Ascending aorta (tissue), 2 donors: Measurements from ENCODE around the gene GAD1. TPM values are rescaled to one million over a fixed set of nuclear protein-coding genes. Genes with fewer than 3 reads are reported as not detected.

ENCODE experiments used
- DNase-seq, 2 donors: peaks; one replicate each; pipeline ENCODE4 v3.0.0-alpha.2; 2019; ENCODE audit warnings: low spot score in 2 of 2
- H3K27ac ChIP-seq, 2 donors: fragments of 200-600 bp; sonication (generic); one replicate each; pipeline ENCODE4 v1.5.1; 2016 to 2017; ENCODE audit warnings: mild to moderate bottlenecking in 1 of 2
- H3K27me3 ChIP-seq: fragments of 200-600 bp; sonication (generic); one replicate; pipeline ENCODE4 v1.5.1; 2017
- H3K36me3 ChIP-seq, 2 donors: fragments of 200-600 bp; sonication (generic); one replicate each; pipeline ENCODE4 v1.5.1; 2016
- H3K4me1 ChIP-seq, 2 donors: fragments of 200-600 bp; sonication (generic); one replicate each; pipeline ENCODE4 v1.5.1; 2016 to 2017; ENCODE audit warnings: mild to moderate bottlenecking in 1 of 2
- H3K4me3 ChIP-seq, 2 donors: fragments of 200-600 bp; sonication (generic); one replicate each; pipeline ENCODE4 v1.5.1; 2016 to 2017; ENCODE audit warnings: mild to moderate bottlenecking in 1 of 2
- H3K9me3 ChIP-seq, 2 donors: fragments of 200-600 bp; sonication (generic); one replicate each; pipeline ENCODE4 v1.5.1; 2016
- intact Hi-C: fragments of 100-400 bp; cut with DNase I; formaldehyde crosslinking; loops from one replicate; pipeline ENCODE4 v1.15.1; 2023
- total RNA-seq: library from RNA; depleted of rRNA; stranded (reverse); fragments of >200 nt; gene quantifications from one replicate; pipeline ENCODE4 v1.1.0, GENCODE V29; 2016
- TF ChIP-seq, protein P1 (sequence below), 3 experiments: fragments of 200-600 bp in 2 of 3; fragments of 450-650 bp in 1 of 3; sonication (generic) in 2 of 3; IDR thresholded peaks; one replicate each; pipeline ENCODE4 v1.5.1; 2016 to 2019; ENCODE audit warnings: antibody characterized with exemption in 3 of 3, mild to moderate bottlenecking in 1 of 3, moderate library complexity in 1 of 3

The GAD1 gene
- total RNA-seq, 1 donor from 2014 or later: 0.96 TPM

GRCh38 chr2:170827841-170828532, 11.3 kb downstream of the GAD1 start:
- no peak for DNase-seq
- intact Hi-C loops: no loop called here
- Histone ChIP-seq H3K27ac (no peak overlapping the region), H3K4me3 (no peak overlapping the region), H3K4me1 (peaks cover 5 to 7% of the 10 kb centered on the region in 2 donors), H3K9me3 (no peaks in the 10 kb centered on the region), H3K36me3 (no peaks in the 10 kb centered on the region), H3K27me3 (no peaks in the 10 kb centered on the region)
- TF ChIP-seq, protein P1, sequence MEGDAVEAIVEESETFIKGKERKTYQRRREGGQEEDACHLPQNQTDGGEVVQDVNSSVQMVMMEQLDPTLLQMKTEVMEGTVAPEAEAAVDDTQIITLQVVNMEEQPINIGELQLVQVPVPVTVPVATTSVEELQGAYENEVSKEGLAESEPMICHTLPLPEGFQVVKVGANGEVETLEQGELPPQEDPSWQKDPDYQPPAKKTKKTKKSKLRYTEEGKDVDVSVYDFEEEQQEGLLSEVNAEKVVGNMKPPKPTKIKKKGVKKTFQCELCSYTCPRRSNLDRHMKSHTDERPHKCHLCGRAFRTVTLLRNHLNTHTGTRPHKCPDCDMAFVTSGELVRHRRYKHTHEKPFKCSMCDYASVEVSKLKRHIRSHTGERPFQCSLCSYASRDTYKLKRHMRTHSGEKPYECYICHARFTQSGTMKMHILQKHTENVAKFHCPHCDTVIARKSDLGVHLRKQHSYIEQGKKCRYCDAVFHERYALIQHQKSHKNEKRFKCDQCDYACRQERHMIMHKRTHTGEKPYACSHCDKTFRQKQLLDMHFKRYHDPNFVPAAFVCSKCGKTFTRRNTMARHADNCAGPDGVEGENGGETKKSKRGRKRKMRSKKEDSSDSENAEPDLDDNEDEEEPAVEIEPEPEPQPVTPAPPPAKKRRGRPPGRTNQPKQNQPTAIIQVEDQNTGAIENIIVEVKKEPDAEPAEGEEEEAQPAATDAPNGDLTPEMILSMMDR (IDR thresholded peaks at IDR 0.05): no peak

- Histone ChIP-seq H3K4me1 (peaks cover 2 to 5% of the 10 kb centered on the region in 2 donors), H3K27me3 (no peaks in the 10 kb centered on the region), H3K4me3 (no peak overlapping the region), H3K36me3 (no peaks in the 10 kb centered on the region), H3K9me3 (no peaks in the 10 kb centered on the region), H3K27ac (no peak overlapping the region)
- intact Hi-C loops: no loop called here
- no peak for DNase-seq
- TF ChIP-seq, protein P1 (IDR thresholded peaks at IDR 0.05): no peak
Measured at GRCh38 chr2:170828533-170828916, 11.8 kb downstream of the GAD1 start.

GRCh38 chr2:170829036-170829435, 12.3 kb downstream of the GAD1 start:
- Histone ChIP-seq H3K9me3 (no peaks in the 10 kb centered on the region), H3K27ac (no peak overlapping the region), H3K36me3 (no peaks in the 10 kb centered on the region), H3K4me3 (no peak overlapping the region), H3K4me1 (peaks cover 0 to under 1% of the 10 kb centered on the region in 2 donors), H3K27me3 (no peaks in the 10 kb centered on the region)
- intact Hi-C loops: no loop called here
- TF ChIP-seq, protein P1 (IDR thresholded peaks at IDR 0.05): no peak
- no peak for DNase-seq

GRCh38 chr2:170830166-170830565, 13.5 kb downstream of the GAD1 start:
- H3K9me3 ChIP-seq: no peaks in the 10 kb centered on the region
- H3K4me3 ChIP-seq: no peak overlapping the region
- intact Hi-C loops: no loop called here
- DNase-seq: no peak
- H3K27me3 ChIP-seq: no peaks in the 10 kb centered on the region
- no peaks in the 10 kb centered on the region for H3K36me3 ChIP-seq
- H3K27ac ChIP-seq: no peak overlapping the region
- H3K4me1 ChIP-seq: no peaks in the 10 kb centered on the region
- TF ChIP-seq, protein P1 (IDR thresholded peaks at IDR 0.05): no peak

DNA sequence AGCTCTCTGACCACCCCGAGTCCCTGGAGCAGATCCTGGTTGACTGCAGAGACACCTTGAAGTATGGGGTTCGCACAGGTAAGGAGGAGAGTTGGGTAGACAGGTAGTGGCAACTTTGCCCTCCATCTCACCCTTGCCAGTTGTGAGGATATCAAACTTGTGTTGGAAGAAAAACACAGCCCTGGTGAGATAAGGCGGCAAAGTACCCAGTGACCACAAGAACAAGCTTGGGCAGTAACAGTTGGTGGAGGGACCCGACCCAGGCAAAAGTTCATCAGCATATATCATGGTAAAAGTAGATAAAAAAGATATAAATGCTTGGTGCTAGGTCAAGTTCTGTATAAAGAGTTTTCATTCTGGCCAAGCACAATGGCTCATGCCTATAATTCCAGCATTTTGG, 14.4 kb downstream of the GAD1 start:
- TF ChIP-seq, protein P1 (IDR thresholded peaks at IDR 0.05): no peak
- intact Hi-C loops: no loop called here
- no peak for DNase-seq
- H3K36me3 ChIP-seq: no peaks in the 10 kb centered on the region
- no peaks in the 10 kb centered on the region for H3K9me3 ChIP-seq
- H3K4me3 ChIP-seq: no peak overlapping the region
- H3K27me3 ChIP-seq: no peaks in the 10 kb centered on the region
- H3K27ac ChIP-seq: no peak overlapping the region
- no peaks in the 10 kb centered on the region for H3K4me1 ChIP-seq

DNA sequence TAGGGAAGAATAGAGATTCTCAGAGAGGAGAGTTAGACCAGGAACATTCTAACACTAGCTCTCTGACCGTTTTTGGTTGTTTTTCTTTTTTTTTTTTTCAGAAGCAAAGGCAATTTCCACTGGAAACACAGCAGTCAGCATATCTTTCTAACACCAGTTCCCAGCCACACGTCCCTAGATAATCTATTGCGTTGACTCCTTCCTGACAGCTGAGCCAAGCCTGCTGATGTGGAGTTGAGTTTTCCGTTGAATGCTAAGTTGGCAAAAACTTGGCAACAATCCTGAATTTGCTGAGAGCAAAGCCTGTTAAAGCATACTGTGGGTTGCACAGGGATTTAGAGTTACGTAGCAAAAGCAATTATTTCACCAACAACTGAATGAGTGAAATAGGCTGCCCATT, 19.3 kb downstream of the GAD1 start:
- Histone ChIP-seq H3K36me3 (no peaks in the 10 kb centered on the region), H3K4me1 (no peaks in the 10 kb centered on the region), H3K9me3 (no peaks in the 10 kb centered on the region), H3K4me3 (no peak overlapping the region), H3K27me3 (no peaks in the 10 kb centered on the region), H3K27ac (no peak overlapping the region)
- no peak for DNase-seq
- intact Hi-C loops: no loop called here
- TF ChIP-seq, protein P1 (IDR thresholded peaks at IDR 0.05): no peak
